ENCODE data around the gene SMIM8. TPM values are rescaled to one million over a fixed set of nuclear protein-coding genes. Genes with fewer than 3 reads are reported as not detected.

Gene SMIM8
- total RNA-seq, 1 donor from 2014 or later: 31.7 TPM

GRCh38 chr6:87333591-87334181 lies 11.3 kb downstream of the SMIM8 start:
- no peak overlapping the region for H3K4me3 ChIP-seq
- Mint-ChIP-seq H3K4me1 (no peaks in the 10 kb centered on the region), H3K4me3 (no peak overlapping the region), H3K27ac (no peak overlapping the region), H3K36me3 (peaks cover 12% of the 10 kb centered on the region), H3K9me3 (peaks cover 8% of the 10 kb centered on the region), H3K27me3 (ENCODE audit: insufficient read depth, low read depth) (peaks cover 2% of the 10 kb centered on the region)
- no peak overlapping the region for H2AFZ ChIP-seq (replicated peaks)
- no peak for DNase-seq (ENCODE audit: low spot score)
- no peaks in the 10 kb centered on the region for H3K36me3 ChIP-seq
- H3K9ac ChIP-seq: no peak overlapping the region
- no peak overlapping the region for H3K27ac ChIP-seq
- H3F3A ChIP-seq (ENCODE audit: low read depth): peaks cover 3% of the 10 kb centered on the region
- no peaks in the 10 kb centered on the region for H3K9me3 ChIP-seq (ENCODE audit: low read depth)
- no peak for TF ChIP-seq EZH2phosphoT487 (IDR thresholded peaks at IDR 0.05)
- no peak for TF ChIP-seq CTCF (IDR thresholded peaks at IDR 0.05)
- TF ChIP-seq EZH2 (IDR thresholded peaks at IDR 0.05): no peak
- H3K4me2 ChIP-seq: no peak overlapping the region
- H4K20me1 ChIP-seq (ENCODE audit: low read depth): peaks cover 4% of the 10 kb centered on the region
- H3K79me2 ChIP-seq (ENCODE audit: low read depth): peaks cover 48% of the 10 kb centered on the region
- H3K4me1 ChIP-seq: peaks cover 16% of the 10 kb centered on the region
- H3K27me3 ChIP-seq: no peaks in the 10 kb centered on the region

- peaks cover 39% of the 10 kb centered on the region for H3K79me2 ChIP-seq (ENCODE audit: low read depth)
- Mint-ChIP-seq H3K36me3 (peaks cover 6% of the 10 kb centered on the region), H3K9me3 (peaks cover 3% of the 10 kb centered on the region), H3K4me1 (no peaks in the 10 kb centered on the region), H3K4me3 (no peak overlapping the region), H3K27me3 (ENCODE audit: insufficient read depth, low read depth) (no peaks in the 10 kb centered on the region), H3K27ac (no peak overlapping the region)
- no peak overlapping the region for H2AFZ ChIP-seq (replicated peaks)
- H4K20me1 ChIP-seq (ENCODE audit: low read depth): peaks cover 4% of the 10 kb centered on the region
- no peak for DNase-seq (ENCODE audit: low spot score)
- no peaks in the 10 kb centered on the region for H3F3A ChIP-seq (ENCODE audit: low read depth)
- no peaks in the 10 kb centered on the region for H3K36me3 ChIP-seq
- H3K9ac ChIP-seq: no peak overlapping the region
- H3K4me3 ChIP-seq: no peak overlapping the region
- no peak for TF ChIP-seq EZH2phosphoT487 (IDR thresholded peaks at IDR 0.05)
- TF ChIP-seq EZH2 (IDR thresholded peaks at IDR 0.05): no peak
- TF ChIP-seq CTCF (IDR thresholded peaks at IDR 0.05): no peak
- no peaks in the 10 kb centered on the region for H3K27me3 ChIP-seq
- peaks cover 16% of the 10 kb centered on the region for H3K4me1 ChIP-seq
- H3K27ac ChIP-seq: no peak overlapping the region
- H3K9me3 ChIP-seq (ENCODE audit: low read depth): no peaks in the 10 kb centered on the region
- H3K4me2 ChIP-seq: no peak overlapping the region
Measured at GRCh38 chr6:87334683-87335082, 12.3 kb downstream of the SMIM8 start.

GRCh38 chr6:87336367-87336766 lies 14.0 kb downstream of the SMIM8 start:
- Histone ChIP-seq H3K9me3 (ENCODE audit: low read depth) (no peaks in the 10 kb centered on the region), H3K79me2 (ENCODE audit: low read depth) (peaks cover 22% of the 10 kb centered on the region), H3K27ac (no peak overlapping the region), H3F3A (ENCODE audit: low read depth) (no peaks in the 10 kb centered on the region), H3K27me3 (no peaks in the 10 kb centered on the region), H4K20me1 (ENCODE audit: low read depth) (peaks cover 4% of the 10 kb centered on the region), H3K9ac (no peak overlapping the region), H3K4me1 (peaks cover 16% of the 10 kb centered on the region), H2AFZ (replicated peaks) (no peak overlapping the region), H3K4me3 (no peak overlapping the region), H3K4me2 (no peak overlapping the region), H3K36me3 (no peaks in the 10 kb centered on the region)
- peak; percentile 18 for DNase-seq (ENCODE audit: low spot score)
- Mint-ChIP-seq H3K4me1 (peaks cover 4% of the 10 kb centered on the region), H3K36me3 (peaks cover 6% of the 10 kb centered on the region), H3K4me3 (no peak overlapping the region), H3K27ac (no peak overlapping the region), H3K27me3 (ENCODE audit: insufficient read depth, low read depth) (no peaks in the 10 kb centered on the region), H3K9me3 (peaks cover 3% of the 10 kb centered on the region)
- TF ChIP-seq EZH2phosphoT487 (IDR thresholded peaks at IDR 0.05) (no peak), EZH2 (IDR thresholded peaks at IDR 0.05) (no peak), CTCF (IDR thresholded peaks at IDR 0.05) (no peak)

Measured in neural progenitor cell (in vitro differentiated cells).